ENCODE measurements around the gene LDHAL6A. TPM values are rescaled to one million over a fixed set of nuclear protein-coding genes. Genes with fewer than 3 reads are reported as not detected.

The LDHAL6A gene
- total RNA-seq, 1 donor: not detected

DNA sequence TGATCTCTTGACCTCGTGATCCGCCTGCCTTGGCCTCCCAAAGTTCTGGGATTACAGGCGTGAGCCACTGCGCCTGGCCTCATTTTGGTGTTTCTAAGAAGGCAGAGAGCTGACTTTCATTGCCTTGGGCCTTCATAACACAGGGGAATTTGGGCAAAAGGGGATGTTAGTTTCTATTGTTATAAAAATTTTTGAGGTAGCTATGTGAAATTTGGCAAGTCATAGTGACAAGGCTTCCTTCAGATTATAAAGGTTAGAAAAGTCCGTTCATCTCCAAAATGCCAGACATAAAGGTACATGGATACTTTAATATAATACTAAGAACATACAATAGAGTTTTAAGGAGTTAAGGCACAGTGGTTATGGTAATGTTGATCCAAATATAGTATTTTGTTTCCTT is 26.3 kb upstream of the LDHAL6A start:
- no peak for DNase-seq (ENCODE audit: low read depth)
- TF ChIP-seq, protein P1, sequence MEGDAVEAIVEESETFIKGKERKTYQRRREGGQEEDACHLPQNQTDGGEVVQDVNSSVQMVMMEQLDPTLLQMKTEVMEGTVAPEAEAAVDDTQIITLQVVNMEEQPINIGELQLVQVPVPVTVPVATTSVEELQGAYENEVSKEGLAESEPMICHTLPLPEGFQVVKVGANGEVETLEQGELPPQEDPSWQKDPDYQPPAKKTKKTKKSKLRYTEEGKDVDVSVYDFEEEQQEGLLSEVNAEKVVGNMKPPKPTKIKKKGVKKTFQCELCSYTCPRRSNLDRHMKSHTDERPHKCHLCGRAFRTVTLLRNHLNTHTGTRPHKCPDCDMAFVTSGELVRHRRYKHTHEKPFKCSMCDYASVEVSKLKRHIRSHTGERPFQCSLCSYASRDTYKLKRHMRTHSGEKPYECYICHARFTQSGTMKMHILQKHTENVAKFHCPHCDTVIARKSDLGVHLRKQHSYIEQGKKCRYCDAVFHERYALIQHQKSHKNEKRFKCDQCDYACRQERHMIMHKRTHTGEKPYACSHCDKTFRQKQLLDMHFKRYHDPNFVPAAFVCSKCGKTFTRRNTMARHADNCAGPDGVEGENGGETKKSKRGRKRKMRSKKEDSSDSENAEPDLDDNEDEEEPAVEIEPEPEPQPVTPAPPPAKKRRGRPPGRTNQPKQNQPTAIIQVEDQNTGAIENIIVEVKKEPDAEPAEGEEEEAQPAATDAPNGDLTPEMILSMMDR (IDR thresholded peaks at IDR 0.05; ENCODE audit: insufficient read depth, low read depth, low read length): no peak
- no peak overlapping the region for H3K4me3 ChIP-seq (ENCODE audit: low read depth, low read length)

DNA sequence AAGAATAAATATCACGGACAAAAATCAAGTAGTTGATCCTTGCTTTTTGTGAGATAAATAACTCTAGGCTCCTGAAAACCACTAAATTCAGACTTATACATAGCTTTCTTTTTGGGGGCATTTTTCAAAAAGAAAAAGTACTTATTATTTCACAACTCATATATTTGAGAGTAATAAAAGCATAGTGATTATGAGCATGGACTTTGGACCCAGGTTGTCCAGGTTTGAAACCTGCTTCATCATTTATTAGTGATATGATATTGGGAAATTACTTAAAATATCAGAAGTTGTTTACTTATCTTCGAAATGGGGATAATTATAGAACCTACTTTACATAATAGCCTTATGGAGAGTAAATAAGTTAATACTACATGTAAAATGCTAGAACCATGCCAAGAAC is 17.0 kb upstream of the LDHAL6A start:
- H3K4me3 ChIP-seq (ENCODE audit: low read depth, low read length): no peak overlapping the region
- TF ChIP-seq, protein P1 (IDR thresholded peaks at IDR 0.05; ENCODE audit: insufficient read depth, low read depth, low read length): no peak
- no peak for DNase-seq (ENCODE audit: low read depth)

DNA sequence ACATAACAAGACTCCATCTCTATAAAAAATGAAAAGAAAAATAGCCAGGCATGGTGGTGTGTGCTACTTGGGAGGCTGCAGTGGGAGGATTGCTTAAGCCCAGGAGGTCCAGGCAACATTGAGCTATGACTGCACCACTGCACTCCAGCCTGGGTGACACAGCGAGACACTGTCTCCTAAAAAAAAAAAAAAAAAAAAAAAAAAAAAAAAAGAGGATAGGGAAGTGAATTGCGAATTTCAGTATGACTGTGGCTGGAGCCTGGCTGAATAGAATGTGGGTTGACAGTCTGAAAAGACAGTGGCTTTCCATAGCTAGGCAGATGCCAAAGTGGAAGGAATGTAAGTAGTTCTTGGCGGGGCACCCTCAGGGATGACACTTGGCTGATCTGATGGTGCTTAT is 6.4 kb upstream of the LDHAL6A start:
- DNase-seq (ENCODE audit: low read depth): no peak
- H3K4me3 ChIP-seq (ENCODE audit: low read depth, low read length): no peak overlapping the region
- TF ChIP-seq, protein P1 (IDR thresholded peaks at IDR 0.05; ENCODE audit: insufficient read depth, low read depth, low read length): no peak

DNA sequence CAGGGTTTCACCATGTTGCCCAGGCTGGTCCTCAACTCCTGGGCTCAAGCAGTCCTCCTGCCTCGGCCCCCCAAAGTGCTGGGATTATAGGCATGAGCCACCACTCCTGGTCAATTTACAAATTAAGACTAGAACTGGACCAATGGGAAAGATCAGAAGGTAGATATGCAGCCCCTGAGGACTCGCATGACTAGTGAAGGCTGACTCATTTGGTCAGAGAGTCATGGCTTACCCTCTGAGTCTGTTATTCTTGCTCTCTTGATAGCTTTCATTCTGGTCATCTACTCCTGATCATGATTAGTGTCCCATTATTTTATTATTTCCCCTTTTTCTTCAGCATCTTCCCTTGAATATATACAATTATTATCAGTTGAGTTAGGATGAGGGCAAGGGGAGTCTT is 2.7 kb upstream of the LDHAL6A start:
- no peak for DNase-seq (ENCODE audit: low read depth)
- no peak overlapping the region for H3K4me3 ChIP-seq (ENCODE audit: low read depth, low read length)
- TF ChIP-seq, protein P1 (IDR thresholded peaks at IDR 0.05; ENCODE audit: insufficient read depth, low read depth, low read length): no peak

DNA sequence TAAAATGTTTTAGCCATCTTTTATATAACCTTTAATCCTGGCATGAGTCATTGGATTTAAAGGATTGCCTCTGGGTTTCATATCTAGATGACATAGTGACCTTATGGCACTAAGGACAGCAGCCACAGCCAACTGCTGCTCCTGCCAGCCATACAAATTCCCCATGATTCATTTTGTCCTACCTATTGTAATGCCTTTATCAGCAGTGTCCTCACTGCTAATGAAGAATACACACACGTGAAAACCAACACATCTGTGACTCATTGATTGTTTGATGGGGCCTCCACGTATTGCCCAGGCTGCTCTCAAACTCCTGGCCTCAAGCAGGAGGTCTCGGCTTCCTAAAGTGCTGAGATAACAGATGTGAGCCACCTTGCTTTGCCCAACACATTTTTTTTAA is 1.8 kb downstream of the LDHAL6A start:
- peak; percentile 36 for DNase-seq (ENCODE audit: low read depth)
- TF ChIP-seq, protein P1 (IDR thresholded peaks at IDR 0.05; ENCODE audit: insufficient read depth, low read depth, low read length): no peak
- H3K4me3 ChIP-seq (ENCODE audit: low read depth, low read length): no peak overlapping the region

DNA sequence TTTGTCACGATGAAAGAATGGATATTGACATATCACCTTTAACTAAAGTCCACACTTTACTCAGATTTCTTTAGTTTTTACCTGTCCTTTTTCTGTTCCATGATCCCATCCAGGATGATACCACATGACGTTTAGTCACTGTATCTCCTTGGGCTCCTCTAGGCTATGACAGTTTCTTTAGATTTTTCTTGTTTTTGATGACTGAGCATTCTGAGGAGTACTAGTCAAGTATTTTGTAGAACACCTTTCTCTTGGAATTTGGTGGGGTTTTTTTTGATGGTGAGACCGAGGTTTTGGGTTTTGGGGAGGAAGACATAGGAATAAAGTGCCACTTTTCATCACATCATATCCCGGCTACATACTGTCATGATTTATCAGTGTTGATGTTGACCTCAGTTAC is 4.0 kb downstream of the LDHAL6A start:
- TF ChIP-seq, protein P1 (IDR thresholded peaks at IDR 0.05; ENCODE audit: insufficient read depth, low read depth, low read length): no peak
- H3K4me3 ChIP-seq (ENCODE audit: low read depth, low read length): no peak overlapping the region
- DNase-seq (ENCODE audit: low read depth): no peak

DNA sequence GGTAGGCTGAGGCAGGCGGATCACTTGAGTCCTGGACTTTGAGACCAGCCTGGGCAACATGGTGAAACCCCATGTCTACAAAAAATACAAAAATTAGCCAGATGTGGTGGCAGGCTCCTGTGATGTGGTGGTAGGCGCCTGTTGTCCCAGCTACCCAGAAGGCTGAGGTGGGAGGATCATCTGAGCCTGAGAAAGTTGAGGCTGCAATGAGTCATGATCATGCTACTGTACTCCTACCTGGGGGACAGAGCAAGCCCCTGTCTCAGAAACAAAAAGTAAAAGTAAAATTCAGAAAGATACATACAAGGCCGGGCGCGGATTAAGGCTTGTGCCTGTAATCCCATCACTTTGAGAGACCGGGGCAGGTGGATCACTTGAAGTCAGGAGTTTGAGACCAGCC is 6.3 kb downstream of the LDHAL6A start:
- TF ChIP-seq, protein P1 (IDR thresholded peaks at IDR 0.05; ENCODE audit: insufficient read depth, low read depth, low read length): no peak
- no peak for DNase-seq (ENCODE audit: low read depth)
- H3K4me3 ChIP-seq (ENCODE audit: low read depth, low read length): no peak overlapping the region
